ENCODE measurements around the gene APLP2. TPM values are rescaled to one million over a fixed set of nuclear protein-coding genes. Genes with fewer than 3 reads are reported as not detected.

APLP2 gene
- total RNA-seq, 1 experiment from 2014 or later, result 345 TPM

DNA sequence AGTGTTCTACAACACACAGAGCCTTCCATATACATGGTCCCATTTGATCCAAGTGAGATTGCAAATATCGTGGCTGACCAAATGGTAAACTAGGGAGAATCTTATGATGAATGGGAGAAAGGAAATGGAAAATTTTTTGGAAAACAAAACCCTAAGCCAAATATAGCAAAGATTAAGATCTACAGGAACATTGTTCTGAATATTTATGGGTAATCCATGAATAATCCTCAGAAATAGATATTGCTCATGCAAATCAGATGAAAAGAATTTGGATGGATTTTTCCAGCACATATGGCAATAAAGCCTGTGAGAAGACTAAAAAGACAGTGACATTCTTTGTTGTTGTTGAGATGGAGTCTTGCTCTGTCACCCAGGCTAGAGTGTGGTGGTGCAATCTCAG is 45.3 kb upstream of the APLP2 start (continued):
- TF ChIP-seq, protein P1, sequence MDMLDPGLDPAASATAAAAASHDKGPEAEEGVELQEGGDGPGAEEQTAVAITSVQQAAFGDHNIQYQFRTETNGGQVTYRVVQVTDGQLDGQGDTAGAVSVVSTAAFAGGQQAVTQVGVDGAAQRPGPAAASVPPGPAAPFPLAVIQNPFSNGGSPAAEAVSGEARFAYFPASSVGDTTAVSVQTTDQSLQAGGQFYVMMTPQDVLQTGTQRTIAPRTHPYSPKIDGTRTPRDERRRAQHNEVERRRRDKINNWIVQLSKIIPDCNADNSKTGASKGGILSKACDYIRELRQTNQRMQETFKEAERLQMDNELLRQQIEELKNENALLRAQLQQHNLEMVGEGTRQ (CRISPR knock-in tag; IDR thresholded peaks at IDR 0.05), result no peak

DNA sequence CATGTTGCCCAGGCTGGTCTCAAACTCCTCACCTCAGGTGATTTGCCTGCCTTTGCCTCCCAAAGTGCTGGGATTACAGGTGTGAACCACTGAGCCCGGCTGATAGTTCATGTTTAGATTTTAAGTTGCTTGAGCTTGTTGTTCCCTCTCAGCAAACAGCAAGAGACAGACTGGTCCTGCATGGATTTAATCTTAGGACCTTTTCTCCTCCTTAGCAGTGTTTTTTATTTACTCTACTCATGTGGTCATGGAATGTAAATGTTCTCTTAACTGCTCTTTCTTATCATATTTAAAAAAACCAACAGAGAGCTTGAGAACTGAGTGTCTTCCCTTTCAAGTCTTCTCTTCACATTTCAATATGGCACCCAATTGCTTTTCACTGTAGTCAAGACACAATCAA is 44.3 kb upstream of the APLP2 start:
- Mint-ChIP-seq H3K4me3 (no peak overlapping the region), H3K27ac (no peak overlapping the region), H3K36me3 (no peaks in the 10 kb centered on the region), H3K4me1 (peaks cover 6% of the 10 kb centered on the region), H3K27me3 (ENCODE audit: low read depth) (peaks cover 2% of the 10 kb centered on the region; the same call in 1 of the 2 replicates), H3K9me3 (peaks cover 9% of the 10 kb centered on the region)
- no peak for DNase-seq (ENCODE audit: low spot score)
- TF ChIP-seq NR1H2 (CRISPR knock-in tag; IDR thresholded peaks at IDR 0.05) (no peak), CREB1 (CRISPR knock-in tag; IDR thresholded peaks at IDR 0.05) (no peak)
- ChIA-PET CTCF (interaction anchor here (0.7 kb wide), 1 partner anchor 107 kb away, joined by 3 read pairs; no protein-coding TSS in a partner anchor), POLR2A (interaction anchor here (0.6 kb wide), 1 partner anchor 11 kb away, joined by 5 read pairs; no protein-coding TSS in a partner anchor)
- ATAC-seq, result no peak

DNA sequence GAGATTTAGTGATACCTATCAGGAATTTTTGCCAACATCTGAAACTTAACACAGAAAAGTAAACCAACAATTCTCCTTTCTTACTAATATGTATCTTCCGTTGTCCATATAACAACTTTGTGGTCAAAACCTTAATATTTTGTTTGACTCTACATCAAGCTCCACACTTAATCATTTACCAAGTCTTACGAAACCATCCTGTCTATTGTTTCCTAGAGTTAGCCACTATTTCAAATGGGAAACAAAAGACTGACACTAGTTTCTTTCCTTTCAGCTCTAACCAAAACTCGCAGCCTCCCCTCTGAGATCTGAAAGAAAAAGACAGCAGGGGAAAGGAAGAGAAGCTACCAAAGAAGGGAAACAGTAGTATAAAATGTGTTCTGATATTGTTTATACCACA is 40.6 kb upstream of the APLP2 start:
- no peak overlapping the region for H3K27ac Mint-ChIP-seq
- H3K4me1 Mint-ChIP-seq, result peaks cover 4% of the 10 kb centered on the region
- no peaks in the 10 kb centered on the region for H3K27me3 Mint-ChIP-seq (ENCODE audit: low read depth)
- no peak overlapping the region for H3K4me3 Mint-ChIP-seq
- no peak for DNase-seq (ENCODE audit: low spot score)
- H3K9me3 Mint-ChIP-seq, result no peaks in the 10 kb centered on the region
- TF ChIP-seq SMAD3 (CRISPR knock-in tag; IDR thresholded peaks at IDR 0.05; ENCODE audit: borderline replicate concordance) (no peak), HMGA2 (CRISPR knock-in tag; IDR thresholded peaks at IDR 0.05) (no peak), ZNF416 (CRISPR knock-in tag; IDR thresholded peaks at IDR 0.05) (no peak), FOXJ3 (CRISPR knock-in tag; IDR thresholded peaks at IDR 0.05; ENCODE audit: borderline replicate concordance) (no peak), OVOL2 (CRISPR knock-in tag; IDR thresholded peaks at IDR 0.05; ENCODE audit: borderline replicate concordance) (no peak), ZNF671 (CRISPR knock-in tag; IDR thresholded peaks at IDR 0.05) (no peak), PRRX2 (CRISPR knock-in tag; IDR thresholded peaks at IDR 0.05) (no peak), CREB1 (CRISPR knock-in tag; IDR thresholded peaks at IDR 0.05) (no peak), TEAD4 (CRISPR knock-in tag; IDR thresholded peaks at IDR 0.05) (no peak), EMX1 (CRISPR knock-in tag; IDR thresholded peaks at IDR 0.05) (no peak), FOXP1 (CRISPR knock-in tag; IDR thresholded peaks at IDR 0.05; ENCODE audit: borderline replicate concordance) (no peak), TEAD1 (CRISPR knock-in tag; IDR thresholded peaks at IDR 0.05) (no peak)
- TF ChIP-seq, protein P2, sequence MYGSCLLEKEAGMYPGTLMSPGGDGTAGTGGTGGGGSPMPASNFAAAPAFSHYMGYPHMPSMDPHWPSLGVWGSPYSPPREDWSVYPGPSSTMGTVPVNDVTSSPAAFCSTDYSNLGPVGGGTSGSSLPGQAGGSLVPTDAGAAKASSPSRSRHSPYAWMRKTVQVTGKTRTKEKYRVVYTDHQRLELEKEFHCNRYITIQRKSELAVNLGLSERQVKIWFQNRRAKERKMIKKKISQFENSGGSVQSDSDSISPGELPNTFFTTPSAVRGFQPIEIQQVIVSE (CRISPR knock-in tag; IDR thresholded peaks at IDR 0.05; ENCODE audit: borderline replicate concordance), result no peak
- TF ChIP-seq, protein P3, sequence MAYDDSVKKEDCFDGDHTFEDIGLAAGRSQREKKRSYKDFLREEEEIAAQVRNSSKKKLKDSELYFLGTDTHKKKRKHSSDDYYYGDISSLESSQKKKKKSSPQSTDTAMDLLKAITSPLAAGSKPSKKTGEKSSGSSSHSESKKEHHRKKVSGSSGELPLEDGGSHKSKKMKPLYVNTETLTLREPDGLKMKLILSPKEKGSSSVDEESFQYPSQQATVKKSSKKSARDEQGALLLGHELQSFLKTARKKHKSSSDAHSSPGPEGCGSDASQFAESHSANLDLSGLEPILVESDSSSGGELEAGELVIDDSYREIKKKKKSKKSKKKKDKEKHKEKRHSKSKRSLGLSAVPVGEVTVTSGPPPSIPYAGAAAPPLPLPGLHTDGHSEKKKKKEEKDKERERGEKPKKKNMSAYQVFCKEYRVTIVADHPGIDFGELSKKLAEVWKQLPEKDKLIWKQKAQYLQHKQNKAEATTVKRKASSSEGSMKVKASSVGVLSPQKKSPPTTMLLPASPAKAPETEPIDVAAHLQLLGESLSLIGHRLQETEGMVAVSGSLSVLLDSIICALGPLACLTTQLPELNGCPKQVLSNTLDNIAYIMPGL (CRISPR knock-in tag; IDR thresholded peaks at IDR 0.05), result no peak
- TF ChIP-seq, protein P4, sequence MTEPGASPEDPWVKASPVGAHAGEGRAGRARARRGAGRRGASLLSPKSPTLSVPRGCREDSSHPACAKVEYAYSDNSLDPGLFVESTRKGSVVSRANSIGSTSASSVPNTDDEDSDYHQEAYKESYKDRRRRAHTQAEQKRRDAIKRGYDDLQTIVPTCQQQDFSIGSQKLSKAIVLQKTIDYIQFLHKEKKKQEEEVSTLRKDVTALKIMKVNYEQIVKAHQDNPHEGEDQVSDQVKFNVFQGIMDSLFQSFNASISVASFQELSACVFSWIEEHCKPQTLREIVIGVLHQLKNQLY (CRISPR knock-in tag; IDR thresholded peaks at IDR 0.05), result no peak
- TF ChIP-seq, protein P5, sequence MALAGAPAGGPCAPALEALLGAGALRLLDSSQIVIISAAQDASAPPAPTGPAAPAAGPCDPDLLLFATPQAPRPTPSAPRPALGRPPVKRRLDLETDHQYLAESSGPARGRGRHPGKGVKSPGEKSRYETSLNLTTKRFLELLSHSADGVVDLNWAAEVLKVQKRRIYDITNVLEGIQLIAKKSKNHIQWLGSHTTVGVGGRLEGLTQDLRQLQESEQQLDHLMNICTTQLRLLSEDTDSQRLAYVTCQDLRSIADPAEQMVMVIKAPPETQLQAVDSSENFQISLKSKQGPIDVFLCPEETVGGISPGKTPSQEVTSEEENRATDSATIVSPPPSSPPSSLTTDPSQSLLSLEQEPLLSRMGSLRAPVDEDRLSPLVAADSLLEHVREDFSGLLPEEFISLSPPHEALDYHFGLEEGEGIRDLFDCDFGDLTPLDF (CRISPR knock-in tag; IDR thresholded peaks at IDR 0.05), result no peak
- TF ChIP-seq, protein P6, sequence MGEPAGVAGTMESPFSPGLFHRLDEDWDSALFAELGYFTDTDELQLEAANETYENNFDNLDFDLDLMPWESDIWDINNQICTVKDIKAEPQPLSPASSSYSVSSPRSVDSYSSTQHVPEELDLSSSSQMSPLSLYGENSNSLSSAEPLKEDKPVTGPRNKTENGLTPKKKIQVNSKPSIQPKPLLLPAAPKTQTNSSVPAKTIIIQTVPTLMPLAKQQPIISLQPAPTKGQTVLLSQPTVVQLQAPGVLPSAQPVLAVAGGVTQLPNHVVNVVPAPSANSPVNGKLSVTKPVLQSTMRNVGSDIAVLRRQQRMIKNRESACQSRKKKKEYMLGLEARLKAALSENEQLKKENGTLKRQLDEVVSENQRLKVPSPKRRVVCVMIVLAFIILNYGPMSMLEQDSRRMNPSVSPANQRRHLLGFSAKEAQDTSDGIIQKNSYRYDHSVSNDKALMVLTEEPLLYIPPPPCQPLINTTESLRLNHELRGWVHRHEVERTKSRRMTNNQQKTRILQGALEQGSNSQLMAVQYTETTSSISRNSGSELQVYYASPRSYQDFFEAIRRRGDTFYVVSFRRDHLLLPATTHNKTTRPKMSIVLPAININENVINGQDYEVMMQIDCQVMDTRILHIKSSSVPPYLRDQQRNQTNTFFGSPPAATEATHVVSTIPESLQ (CRISPR knock-in tag; IDR thresholded peaks at IDR 0.05), result no peak
- TF ChIP-seq, protein P7, sequence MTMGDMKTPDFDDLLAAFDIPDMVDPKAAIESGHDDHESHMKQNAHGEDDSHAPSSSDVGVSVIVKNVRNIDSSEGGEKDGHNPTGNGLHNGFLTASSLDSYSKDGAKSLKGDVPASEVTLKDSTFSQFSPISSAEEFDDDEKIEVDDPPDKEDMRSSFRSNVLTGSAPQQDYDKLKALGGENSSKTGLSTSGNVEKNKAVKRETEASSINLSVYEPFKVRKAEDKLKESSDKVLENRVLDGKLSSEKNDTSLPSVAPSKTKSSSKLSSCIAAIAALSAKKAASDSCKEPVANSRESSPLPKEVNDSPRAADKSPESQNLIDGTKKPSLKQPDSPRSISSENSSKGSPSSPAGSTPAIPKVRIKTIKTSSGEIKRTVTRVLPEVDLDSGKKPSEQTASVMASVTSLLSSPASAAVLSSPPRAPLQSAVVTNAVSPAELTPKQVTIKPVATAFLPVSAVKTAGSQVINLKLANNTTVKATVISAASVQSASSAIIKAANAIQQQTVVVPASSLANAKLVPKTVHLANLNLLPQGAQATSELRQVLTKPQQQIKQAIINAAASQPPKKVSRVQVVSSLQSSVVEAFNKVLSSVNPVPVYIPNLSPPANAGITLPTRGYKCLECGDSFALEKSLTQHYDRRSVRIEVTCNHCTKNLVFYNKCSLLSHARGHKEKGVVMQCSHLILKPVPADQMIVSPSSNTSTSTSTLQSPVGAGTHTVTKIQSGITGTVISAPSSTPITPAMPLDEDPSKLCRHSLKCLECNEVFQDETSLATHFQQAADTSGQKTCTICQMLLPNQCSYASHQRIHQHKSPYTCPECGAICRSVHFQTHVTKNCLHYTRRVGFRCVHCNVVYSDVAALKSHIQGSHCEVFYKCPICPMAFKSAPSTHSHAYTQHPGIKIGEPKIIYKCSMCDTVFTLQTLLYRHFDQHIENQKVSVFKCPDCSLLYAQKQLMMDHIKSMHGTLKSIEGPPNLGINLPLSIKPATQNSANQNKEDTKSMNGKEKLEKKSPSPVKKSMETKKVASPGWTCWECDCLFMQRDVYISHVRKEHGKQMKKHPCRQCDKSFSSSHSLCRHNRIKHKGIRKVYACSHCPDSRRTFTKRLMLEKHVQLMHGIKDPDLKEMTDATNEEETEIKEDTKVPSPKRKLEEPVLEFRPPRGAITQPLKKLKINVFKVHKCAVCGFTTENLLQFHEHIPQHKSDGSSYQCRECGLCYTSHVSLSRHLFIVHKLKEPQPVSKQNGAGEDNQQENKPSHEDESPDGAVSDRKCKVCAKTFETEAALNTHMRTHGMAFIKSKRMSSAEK (CRISPR knock-in tag; IDR thresholded peaks at IDR 0.05; ENCODE audit: borderline replicate concordance), result no peak
- no peaks in the 10 kb centered on the region for H3K36me3 Mint-ChIP-seq
- CTCF ChIA-PET, result interaction anchor here (1.2 kb wide), 1 partner anchor 103 kb away, joined by 4 read pairs; no protein-coding TSS in a partner anchor
- POLR2A ChIA-PET, result no interaction called here
- ATAC-seq, result no peak

Data from WTC11 (cell line).